Measurements from ENCODE around the gene BLM.

DNA sequence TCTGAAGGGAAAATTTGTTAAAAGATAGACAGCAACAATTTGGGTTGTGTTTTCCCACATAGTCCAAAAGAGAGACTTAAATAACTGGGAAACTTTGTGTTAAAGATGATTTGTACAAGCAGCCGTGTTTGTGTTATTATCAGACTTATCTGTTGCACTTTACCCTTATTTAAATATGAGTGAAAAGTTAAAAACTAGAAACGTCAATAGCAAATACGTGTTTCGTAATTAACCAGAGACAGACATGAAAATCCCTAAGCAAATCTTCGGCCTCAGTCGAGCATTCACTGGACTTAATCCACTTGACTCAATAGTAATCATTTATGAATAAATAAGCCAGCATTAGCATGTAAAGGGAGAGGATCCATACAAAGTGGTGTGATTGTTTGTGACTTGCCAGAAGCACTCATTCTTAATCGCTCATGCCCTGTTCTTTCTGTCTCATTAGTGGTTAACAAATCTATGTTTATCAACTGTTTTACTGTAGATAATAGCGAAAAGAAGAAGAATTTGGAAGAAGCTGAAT lies 34.2 kb downstream of the BLM start:
- TF ChIP-seq CTBP1 (IDR thresholded peaks at IDR 0.05; ENCODE audit: borderline replicate concordance) (no peak), FOXA1 (IDR thresholded peaks at IDR 0.05) (no peak), L3MBTL2 (conservative IDR thresholded peaks at IDR 0.05) (no peak), FOXM1 (IDR thresholded peaks at IDR 0.05; ENCODE audit: borderline replicate concordance) (no peak), SP1 (IDR thresholded peaks at IDR 0.05) (no peak), SUZ12 (IDR thresholded peaks at IDR 0.05) (no peak), LEF1 (IDR thresholded peaks at IDR 0.05; ENCODE audit: borderline replicate concordance) (no peak)
